Activated T-cell treated with anti-CD3 and anti-CD28 coated beads for 4 hours (primary cell): ENCODE results near the gene ETV3L.

Experiments
- DNase-seq: peaks from one replicate; pipeline ENCODE4 v3.0.0-alpha.2; 2020

The ETV3L gene

GRCh38 chr1:157099633-157100009, at the start of gene ETV3L:
Gene ETV3L (minus strand): TSS chr1:157099808. CDS start chr1:157099523, 285 bp downstream.
- no peak for DNase-seq

- no peak for DNase-seq
These were observed 48.5 kb upstream of the ETV3L start for GRCh38 chr1:157147906-157148700.

- DNase-seq, result no peak
These were observed 47.4 kb upstream of the ETV3L start for GRCh38 chr1:157147037-157147436.

GRCh38 chr1:157146244-157146643, 46.6 kb upstream of the ETV3L start:
- no peak for DNase-seq

- no peak for DNase-seq
These were observed 45.5 kb upstream of the ETV3L start for GRCh38 chr1:157145076-157145475.

GRCh38 chr1:157144509-157144908, 44.9 kb upstream of the ETV3L start:
- no peak for DNase-seq

GRCh38 chr1:157142765-157143423, 43.3 kb upstream of the ETV3L start:
- no peak for DNase-seq

GRCh38 chr1:157142201-157142600, 42.6 kb upstream of the ETV3L start:
- no peak for DNase-seq

GRCh38 chr1:157141212-157141855, 41.7 kb upstream of the ETV3L start:
- DNase-seq, result no peak

GRCh38 chr1:157140063-157140588, 40.5 kb upstream of the ETV3L start:
- no peak for DNase-seq

- no peak for DNase-seq
These were observed 39.6 kb upstream of the ETV3L start for GRCh38 chr1:157139052-157139715.

GRCh38 chr1:157138220-157139051, 38.8 kb upstream of the ETV3L start, which contains the start of gene ETV3:
Gene ETV3 (minus strand): TSS chr1:157138395. CDS start chr1:157136352, 2,043 bp downstream.
- DNase-seq, result peak; percentile 73

- no peak for DNase-seq
These were observed 38.0 kb upstream of the ETV3L start for GRCh38 chr1:157137408-157138219.

- DNase-seq, result no peak
These were observed 37.4 kb upstream of the ETV3L start for GRCh38 chr1:157137046-157137407.

GRCh38 chr1:157136133-157136532, 36.5 kb upstream of the ETV3L start:
- no peak for DNase-seq

GRCh38 chr1:157135646-157136045, 36.0 kb upstream of the ETV3L start:
- no peak for DNase-seq

GRCh38 chr1:157135070-157135469, 35.5 kb upstream of the ETV3L start:
- no peak for DNase-seq

GRCh38 chr1:157134442-157134841, 34.8 kb upstream of the ETV3L start:
- DNase-seq, result no peak

- DNase-seq, result no peak
These were observed 33.8 kb upstream of the ETV3L start for GRCh38 chr1:157133426-157133825.

GRCh38 chr1:157132616-157133167, 33.1 kb upstream of the ETV3L start:
- DNase-seq, result no peak

- DNase-seq, result no peak
These were observed 32.5 kb upstream of the ETV3L start for GRCh38 chr1:157132111-157132510.
